Stimulated activated CD8-positive, alpha-beta memory T cell treated with anti-CD3 and anti-CD28 coated beads, Interleukin-4, amount 100 ng/mL, for 48 hours (primary cell): ENCODE measurements around the gene TDRD7.

Experiments
- DNase-seq: peaks from one replicate; pipeline ENCODE4 v3.0.0-alpha.2; 2020

Gene TDRD7

DNA sequence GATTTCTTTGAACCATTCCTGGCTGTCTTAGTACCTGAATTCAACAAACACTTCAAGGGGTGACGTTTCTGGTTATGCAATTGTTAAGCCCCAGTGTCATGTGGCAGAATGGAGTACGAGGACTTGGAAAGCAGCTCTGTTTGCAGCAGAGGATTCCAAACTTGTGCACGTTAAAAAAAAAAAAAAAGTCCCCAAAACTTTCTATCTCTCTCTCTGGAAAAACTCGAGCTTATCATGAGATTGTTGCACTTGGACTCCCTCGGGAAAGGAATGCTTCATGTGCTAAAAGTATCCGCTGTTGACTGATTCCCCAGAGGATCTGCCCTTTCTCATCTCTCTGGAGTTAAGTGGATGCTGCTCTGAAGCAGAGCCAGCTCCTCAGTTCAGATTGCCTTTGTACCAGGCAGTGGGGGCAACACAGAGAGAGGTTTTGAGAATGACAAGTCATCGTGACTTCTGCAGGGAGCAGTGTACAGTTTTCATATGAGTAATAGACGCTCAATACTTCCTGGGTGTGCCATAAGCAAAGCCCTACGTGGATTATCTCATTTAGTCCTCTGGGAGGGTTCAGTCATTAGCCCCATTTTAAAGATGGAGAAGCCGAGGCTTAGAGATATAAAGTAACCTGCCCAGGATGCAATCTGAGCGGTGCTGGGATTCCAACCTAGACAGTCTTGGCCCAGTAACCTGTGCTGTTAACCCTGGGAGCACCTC is 117.6 kb downstream of the TDRD7 start:
- no peak for DNase-seq

GRCh38 chr9:97531888-97532376 is 120.0 kb downstream of the TDRD7 start:
- DNase-seq = no peak

DNA sequence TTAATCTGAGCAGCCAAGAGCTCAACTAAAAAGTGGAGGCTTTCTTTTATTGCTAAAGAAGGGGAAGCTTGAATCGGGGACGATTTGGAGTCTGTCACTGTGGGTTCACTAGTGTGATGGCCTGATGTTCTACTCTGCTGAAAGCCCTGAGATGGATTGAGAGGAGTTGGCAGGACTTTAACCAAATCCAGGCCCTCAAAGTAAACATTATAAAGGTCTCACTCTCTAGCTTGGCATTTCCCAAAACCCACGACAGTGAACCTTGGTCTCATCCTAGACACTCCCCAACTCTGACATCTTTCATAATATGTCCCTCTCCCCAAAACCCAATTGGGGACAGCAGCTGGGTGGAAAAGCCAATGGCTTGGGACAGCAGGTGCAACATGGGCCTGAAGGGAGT is 122.3 kb downstream of the TDRD7 start:
- DNase-seq = no peak

GRCh38 chr9:97534961-97535594 is 123.2 kb downstream of the TDRD7 start:
- DNase-seq = no peak

GRCh38 chr9:97535771-97536170 is 123.9 kb downstream of the TDRD7 start:
- no peak for DNase-seq

DNA sequence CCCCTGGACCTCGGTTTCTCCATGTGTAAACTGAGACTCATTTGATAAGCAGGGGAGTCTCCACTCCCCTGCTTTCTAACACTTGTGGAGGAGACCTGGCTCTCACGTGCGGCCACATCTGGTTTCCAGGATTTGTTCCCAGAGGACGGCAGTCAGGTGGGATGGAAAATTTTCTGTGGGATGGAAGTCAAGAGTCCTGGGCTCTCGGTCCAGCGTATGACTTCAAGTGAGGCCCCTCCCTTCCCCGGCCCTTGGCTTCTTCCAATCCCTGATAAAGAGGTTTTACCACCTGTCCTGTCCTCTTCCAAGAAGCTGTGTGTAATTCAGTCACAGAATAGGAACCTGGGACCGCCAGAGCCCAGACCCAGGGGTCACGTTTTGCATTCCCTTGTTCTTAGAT is 124.6 kb downstream of the TDRD7 start:
- no peak for DNase-seq

DNA sequence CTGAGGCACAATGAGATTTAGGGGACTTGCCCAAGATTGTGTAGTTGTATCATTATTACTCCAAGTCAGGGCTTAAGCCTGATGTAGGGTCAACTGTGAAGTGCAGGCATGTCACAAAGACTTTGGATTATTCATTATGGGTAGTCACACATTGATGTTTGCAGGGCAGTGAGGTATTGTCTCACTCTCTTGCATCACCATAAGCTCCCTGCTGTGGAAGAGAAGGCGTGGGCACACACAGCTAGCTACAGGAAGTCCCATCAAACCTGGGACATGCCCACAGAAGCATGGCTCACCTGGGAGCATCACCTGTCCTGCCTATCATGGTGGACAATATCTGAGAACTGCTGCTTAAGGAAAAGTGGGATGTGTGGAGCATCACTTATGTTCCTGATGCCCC is 131.7 kb downstream of the TDRD7 start:
- no peak for DNase-seq

DNA sequence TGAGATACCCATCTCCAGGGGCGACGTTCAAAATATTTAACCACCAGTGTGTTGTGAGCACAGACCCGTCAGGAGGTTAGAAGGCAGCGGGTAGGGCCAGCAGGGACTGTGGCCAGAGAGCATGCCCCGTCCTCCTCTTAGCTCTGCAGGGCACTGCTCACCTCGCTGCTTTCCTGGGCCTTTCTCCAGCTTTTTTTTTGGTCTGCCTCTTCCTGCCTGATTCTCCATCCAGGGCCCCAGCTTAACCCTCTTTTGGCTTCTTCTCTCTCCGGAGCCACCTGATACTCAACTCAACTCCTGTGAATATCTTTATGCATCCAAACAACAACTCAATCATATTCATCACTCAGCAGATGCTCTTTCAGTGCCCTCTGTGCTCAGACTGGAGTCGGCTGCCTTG is 133.6 kb downstream of the TDRD7 start:
- no peak for DNase-seq
